GM12891 (cell line): ENCODE data around the gene PHACTR3.

Experiments used
- PAX5 ChIP-seq: IDR thresholded peaks from 2 replicates; pipeline ENCODE4 v1.6.1; 2011; ENCODE audit warnings: low read length, moderate library complexity, mild to moderate bottlenecking; ENCODE audit not compliant: insufficient read depth, severe bottlenecking
- POLR2A ChIP-seq: IDR thresholded peaks from 2 replicates; pipeline ENCODE4 v1.6.1; 2011; ENCODE audit warnings: low read depth, low read length, control low read depth
- POLR2AphosphoS5 ChIP-seq: IDR thresholded peaks from 2 replicates; pipeline ENCODE4 v1.6.1; 2011; ENCODE audit warnings: low read depth, low read length, control low read depth
- POU2F2 ChIP-seq: IDR thresholded peaks from 2 replicates; pipeline ENCODE4 v1.6.1; 2011; ENCODE audit warnings: low read depth, mild to moderate bottlenecking, control low read depth, low read length, moderate library complexity
- SPI1 ChIP-seq: IDR thresholded peaks from 2 replicates; pipeline ENCODE4 v1.6.1; 2011; ENCODE audit warnings: low read depth, low read length, control low read depth
- TAF1 ChIP-seq: IDR thresholded peaks from 2 replicates; pipeline ENCODE4 v1.6.1; 2011; ENCODE audit warnings: low read depth, low read length, control low read depth

- TF ChIP-seq POLR2A (no peak), POLR2AphosphoS5 (no peak), TAF1 (no peak), SPI1 (no peak), PAX5 (no peak), POU2F2 (no peak)
Observed at GRCh38 chr20:59564943-59565342, 39.4 kb upstream of the PHACTR3 start.
